HCT116 (cell line): ENCODE data around the gene MCCD1.
"Not testable (repeated sequence)": the region's sequence is repeated elsewhere in the genome, so short reads cannot be mapped to it uniquely, and the experiment has no call there.

ENCODE experiments used
- EZH2 ChIP-seq: fragments of 200-600 bp; sonication (generic); IDR thresholded peaks from 2 replicates; pipeline ENCODE4 v1.6.1; 2017; ENCODE audit warnings: antibody characterized with exemption, mixed run types
- TF ChIP-seq, protein P1 (sequence below), 3 experiments: fragments of 200-600 bp in 1 of 3; sonication (generic) in 1 of 3; IDR thresholded peaks in 2 of 3; conservative IDR thresholded peaks in 1 of 3; 2 replicates each; pipeline ENCODE4 v1.5.1; 2012 to 2017; ENCODE audit warnings: low read depth in 2 of 3, low read length in 2 of 3, antibody characterized with exemption in 1 of 3, borderline replicate concordance in 1 of 3, control low read depth in 1 of 3, mild to moderate bottlenecking in 1 of 3, mixed read lengths in 1 of 3, mixed run types in 1 of 3, moderate library complexity in 1 of 3; ENCODE audit not compliant: insufficient read depth in 1 of 3
- TF ChIP-seq, protein P2 (sequence below): IDR thresholded peaks from 2 replicates; pipeline ENCODE4 v1.6.1; 2011; ENCODE audit warnings: mild to moderate bottlenecking, low read length, moderate library complexity; ENCODE audit not compliant: insufficient replicate concordance; ENCODE audit errors: extremely low read depth

- TF ChIP-seq, protein P1, sequence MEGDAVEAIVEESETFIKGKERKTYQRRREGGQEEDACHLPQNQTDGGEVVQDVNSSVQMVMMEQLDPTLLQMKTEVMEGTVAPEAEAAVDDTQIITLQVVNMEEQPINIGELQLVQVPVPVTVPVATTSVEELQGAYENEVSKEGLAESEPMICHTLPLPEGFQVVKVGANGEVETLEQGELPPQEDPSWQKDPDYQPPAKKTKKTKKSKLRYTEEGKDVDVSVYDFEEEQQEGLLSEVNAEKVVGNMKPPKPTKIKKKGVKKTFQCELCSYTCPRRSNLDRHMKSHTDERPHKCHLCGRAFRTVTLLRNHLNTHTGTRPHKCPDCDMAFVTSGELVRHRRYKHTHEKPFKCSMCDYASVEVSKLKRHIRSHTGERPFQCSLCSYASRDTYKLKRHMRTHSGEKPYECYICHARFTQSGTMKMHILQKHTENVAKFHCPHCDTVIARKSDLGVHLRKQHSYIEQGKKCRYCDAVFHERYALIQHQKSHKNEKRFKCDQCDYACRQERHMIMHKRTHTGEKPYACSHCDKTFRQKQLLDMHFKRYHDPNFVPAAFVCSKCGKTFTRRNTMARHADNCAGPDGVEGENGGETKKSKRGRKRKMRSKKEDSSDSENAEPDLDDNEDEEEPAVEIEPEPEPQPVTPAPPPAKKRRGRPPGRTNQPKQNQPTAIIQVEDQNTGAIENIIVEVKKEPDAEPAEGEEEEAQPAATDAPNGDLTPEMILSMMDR (IDR thresholded peaks at IDR 0.05 in 2 of 3, conservative IDR thresholded peaks at IDR 0.05 in 1 of 3; ENCODE audit: borderline replicate concordance in 1 of 3, insufficient read depth in 1 of 3, low read depth in 2 of 3, low read length in 2 of 3) = not testable (repeated sequence)
- not testable (repeated sequence) for TF ChIP-seq EZH2
- TF ChIP-seq, protein P2, sequence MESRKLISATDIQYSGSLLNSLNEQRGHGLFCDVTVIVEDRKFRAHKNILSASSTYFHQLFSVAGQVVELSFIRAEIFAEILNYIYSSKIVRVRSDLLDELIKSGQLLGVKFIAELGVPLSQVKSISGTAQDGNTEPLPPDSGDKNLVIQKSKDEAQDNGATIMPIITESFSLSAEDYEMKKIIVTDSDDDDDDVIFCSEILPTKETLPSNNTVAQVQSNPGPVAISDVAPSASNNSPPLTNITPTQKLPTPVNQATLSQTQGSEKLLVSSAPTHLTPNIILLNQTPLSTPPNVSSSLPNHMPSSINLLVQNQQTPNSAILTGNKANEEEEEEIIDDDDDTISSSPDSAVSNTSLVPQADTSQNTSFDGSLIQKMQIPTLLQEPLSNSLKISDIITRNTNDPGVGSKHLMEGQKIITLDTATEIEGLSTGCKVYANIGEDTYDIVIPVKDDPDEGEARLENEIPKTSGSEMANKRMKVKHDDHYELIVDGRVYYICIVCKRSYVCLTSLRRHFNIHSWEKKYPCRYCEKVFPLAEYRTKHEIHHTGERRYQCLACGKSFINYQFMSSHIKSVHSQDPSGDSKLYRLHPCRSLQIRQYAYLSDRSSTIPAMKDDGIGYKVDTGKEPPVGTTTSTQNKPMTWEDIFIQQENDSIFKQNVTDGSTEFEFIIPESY = not testable (repeated sequence)
Measured at GRCh38 chr6:31499648-31500047, 29.1 kb upstream of the MCCD1 start.
